H1 (cell line): ENCODE measurements around the gene HTR4. TPM values are rescaled to one million over a fixed set of nuclear protein-coding genes. Genes with fewer than 3 reads are reported as not detected.

Experiments
- CTCF ChIA-PET: fragments of 300-600 bp; sonication (Branson Sonifier 250); formaldehyde crosslinking; loops from one replicate; lab custom pipeline; 2021; ENCODE audit not compliant: partially characterized antibody; lab: Charles Lee
- POLR2A ChIA-PET: fragments of 300-600 bp; sonication (Branson Sonifier 250); formaldehyde crosslinking; loops from one replicate; lab custom pipeline; 2021; ENCODE audit warnings: inconsistent platforms; ENCODE audit not compliant: partially characterized antibody; lab: Charles Lee
- DNase-seq, 2 experiments: peaks; one replicate each; pipeline versions ENCODE4 v3.0.0 to v3.0.0-alpha.2; 2010 to 2022; ENCODE audit warnings: low spot score in 2 of 2, low read depth in 1 of 2, mixed read lengths in 1 of 2
- FAIRE-seq: peaks from 2 replicates; lab custom pipeline; 2011; peaks lifted over from hg19 to GRCh38; lab: Jason Lieb, UNC
- H2AFZ ChIP-seq: 2 replicates; pipeline ENCODE4 v1.8.1; 2012; ENCODE audit warnings: low read length, inconsistent platforms
- H2AK5ac ChIP-seq: 2 replicates; pipeline ENCODE4 v1.6.1; 2013; ENCODE audit warnings: low read depth, low read length
- H2BK120ac ChIP-seq: replicated peaks from 2 replicates; pipeline ENCODE3; 2013; ENCODE audit warnings: low read depth, low read length, inconsistent platforms
- H2BK12ac ChIP-seq: 2 replicates; pipeline ENCODE4 v1.6.1; 2013; ENCODE audit warnings: low read depth, low read length
- H2BK15ac ChIP-seq: 2 replicates; pipeline ENCODE4 v1.6.1; 2013; ENCODE audit warnings: low read length
- H2BK20ac ChIP-seq: 2 replicates; pipeline ENCODE4 v1.6.1; 2013; ENCODE audit warnings: low read length
- H2BK5ac ChIP-seq: 2 replicates; pipeline ENCODE4 v1.6.1; 2013; ENCODE audit warnings: low read depth, low read length
- H3K14ac ChIP-seq: 2 replicates; pipeline ENCODE4 v1.6.1; 2013; ENCODE audit warnings: inconsistent platforms; ENCODE audit not compliant: insufficient read length
- H3K18ac ChIP-seq: 2 replicates; pipeline ENCODE4 v1.6.1; 2013; ENCODE audit warnings: low read length; ENCODE audit errors: extremely low read depth
- H3K23ac ChIP-seq: 2 replicates; pipeline ENCODE4 v1.6.1; 2013; ENCODE audit warnings: inconsistent platforms; ENCODE audit not compliant: insufficient read length
- H3K23me2 ChIP-seq: 2 replicates; pipeline ENCODE4 v1.6.1; 2013; ENCODE audit warnings: low read depth, low read length
- H3K27ac ChIP-seq: 2 replicates; pipeline ENCODE4 v1.6.1; 2011; ENCODE audit warnings: low read depth, low read length, inconsistent platforms
- H3K27me3 ChIP-seq, 4 experiments: replicated peaks in 1 of 4; 1 replicate in 1 of 4; 2 replicates in 3 of 4; pipeline versions ENCODE4 v1.6.1 to v1.8.1; 2011 to 2013; ENCODE audit warnings: low read length in 3 of 4, mild to moderate bottlenecking in 3 of 4, inconsistent platforms in 2 of 4, mixed read lengths in 2 of 4, moderate library complexity in 1 of 4; ENCODE audit not compliant: control insufficient read depth in 3 of 4, insufficient read depth in 3 of 4; ENCODE audit errors: extremely low read depth in 1 of 4
- H3K36me3 ChIP-seq, 4 experiments: 2 replicates each; pipeline versions ENCODE4 v1.6.1 to v1.8.1; 2011 to 2013; ENCODE audit warnings: mild to moderate bottlenecking in 4 of 4, low read length in 3 of 4, moderate library complexity in 2 of 4, control low read depth in 1 of 4, inconsistent platforms in 1 of 4; ENCODE audit not compliant: insufficient read depth in 4 of 4, control insufficient read depth in 2 of 4
- H3K4ac ChIP-seq: replicated peaks from 2 replicates; pipeline ENCODE3; 2013; ENCODE audit warnings: low read length, low read depth, mixed read lengths, inconsistent platforms; ENCODE audit not compliant: insufficient read length
- H3K4me1 ChIP-seq, 4 experiments: replicated peaks in 1 of 4; 1 replicate in 1 of 4; 2 replicates in 3 of 4; pipeline versions ENCODE4 v1.6.1 to v1.8.1; 2011 to 2013; ENCODE audit warnings: low read length in 3 of 4, inconsistent platforms in 2 of 4, mixed read lengths in 1 of 4; ENCODE audit not compliant: insufficient read depth in 4 of 4, control insufficient read depth in 3 of 4
- H3K4me2 ChIP-seq, 2 experiments: 2 replicates each; pipeline versions ENCODE4 v1.6.1 to v1.8.1; 2011 to 2013; ENCODE audit warnings: low read depth in 2 of 2, low read length in 2 of 2, control low read depth in 1 of 2, inconsistent platforms in 1 of 2, mild to moderate bottlenecking in 1 of 2; ENCODE audit not compliant: insufficient read depth in 1 of 2
- H3K4me3 ChIP-seq, 4 experiments: fragments of 200-600, 300-600 bp in 1 of 4; sonication (generic), shearing (Covaris generic), sonication (Bioruptor Twin) in 1 of 4; 2 replicates each; pipeline versions ENCODE4 v1.5.1 to v1.8.1; 2011 to 2016; ENCODE audit warnings: low read length in 4 of 4, low read depth in 3 of 4, control low read depth in 2 of 4, inconsistent platforms in 2 of 4, mild to moderate bottlenecking in 2 of 4, mixed read lengths in 1 of 4, moderate library complexity in 1 of 4; ENCODE audit not compliant: insufficient read depth in 2 of 4; ENCODE audit errors: extremely low read depth in 1 of 4
- H3K56ac ChIP-seq: replicated peaks from 2 replicates; pipeline ENCODE3; 2013; ENCODE audit warnings: low read depth, mild to moderate bottlenecking, mixed read lengths, low read length, inconsistent platforms; ENCODE audit not compliant: insufficient read length
- H3K79me1 ChIP-seq: 2 replicates; pipeline ENCODE4 v1.6.1; 2013; ENCODE audit warnings: low read depth, low read length, control low read depth
- H3K79me2 ChIP-seq, 2 experiments: 2 replicates each; pipeline versions ENCODE4 v1.6.1 to v1.8.1; 2012 to 2013; ENCODE audit warnings: low read length in 2 of 2, mild to moderate bottlenecking in 2 of 2, inconsistent platforms in 1 of 2; ENCODE audit not compliant: insufficient read depth in 2 of 2, control insufficient read depth in 1 of 2
- H3K9ac ChIP-seq, 4 experiments: replicated peaks in 1 of 4; 1 replicate in 1 of 4; 2 replicates in 3 of 4; pipeline versions ENCODE4 v1.6.1 to v1.8.1; 2011 to 2013; ENCODE audit warnings: low read depth in 3 of 4, low read length in 3 of 4, control low read depth in 2 of 4, mild to moderate bottlenecking in 2 of 4, moderate library complexity in 2 of 4, inconsistent platforms in 1 of 4; ENCODE audit errors: extremely low read depth in 1 of 4
- H3K9me3 ChIP-seq, 2 experiments: 2 replicates each; pipeline versions ENCODE4 v1.6.1 to v1.8.1; 2012 to 2013; ENCODE audit warnings: mild to moderate bottlenecking in 2 of 2, moderate library complexity in 2 of 2, control low read depth in 1 of 2, inconsistent platforms in 1 of 2, low read depth in 1 of 2, low read length in 1 of 2, mixed read lengths in 1 of 2; ENCODE audit not compliant: insufficient read depth in 2 of 2
- H4K20me1 ChIP-seq, 2 experiments: replicated peaks in 1 of 2; 2 replicates each; pipeline versions ENCODE3 to v1.8.1; 2011 to 2013; ENCODE audit warnings: inconsistent platforms in 2 of 2, low read length in 2 of 2, mild to moderate bottlenecking in 1 of 2; ENCODE audit not compliant: insufficient read depth in 2 of 2, control insufficient read depth in 1 of 2
- H4K5ac ChIP-seq: 2 replicates; pipeline ENCODE4 v1.6.1; 2013; ENCODE audit warnings: low read length, low read depth, mixed read lengths, inconsistent platforms; ENCODE audit not compliant: insufficient read length
- H4K8ac ChIP-seq: 2 replicates; pipeline ENCODE4 v1.8.0; 2013; ENCODE audit warnings: mild to moderate bottlenecking, moderate library complexity, low read length, inconsistent platforms; ENCODE audit not compliant: insufficient read depth; ENCODE audit errors: extremely low read depth
- H4K91ac ChIP-seq: replicated peaks from 2 replicates; pipeline ENCODE3; 2013; ENCODE audit warnings: low read length, mixed read lengths, inconsistent platforms; ENCODE audit not compliant: insufficient read length
- ATF2 ChIP-seq: IDR thresholded peaks from 2 replicates; pipeline ENCODE4 v1.6.1; 2012; ENCODE audit warnings: low read length, inconsistent platforms
- EP300 ChIP-seq, 2 experiments: IDR thresholded peaks; 1 replicate in 1 of 2; 2 replicates in 1 of 2; pipeline ENCODE4 v1.6.1; 2011 to 2012; ENCODE audit warnings: low read depth in 2 of 2, low read length in 2 of 2, mild to moderate bottlenecking in 2 of 2, borderline replicate concordance in 1 of 2, inconsistent platforms in 1 of 2, moderate library complexity in 1 of 2
- KDM5A ChIP-seq: fragments of 200-600 bp; IDR thresholded peaks from 2 replicates; pipeline ENCODE4 v1.7.1; 2012; ENCODE audit warnings: mild to moderate bottlenecking, low read length, inconsistent platforms, mixed read lengths
- NRF1 ChIP-seq: IDR thresholded peaks from 2 replicates; pipeline ENCODE4 v1.6.1; 2011; ENCODE audit warnings: mild to moderate bottlenecking, low read depth, low read length, improper control_type of control experiment
- SUZ12 ChIP-seq: fragments of 200-600 bp; sonication (generic); IDR thresholded peaks from 2 replicates; pipeline ENCODE4 v1.6.1; 2012; ENCODE audit warnings: mild to moderate bottlenecking, inconsistent platforms, low read length, moderate library complexity, mixed read lengths
- TBP ChIP-seq: IDR thresholded peaks from 2 replicates; pipeline ENCODE4 v1.6.1; 2011; ENCODE audit warnings: low read depth, low read length, improper control_type of control experiment
- WGBS, 2 experiments: shearing (Covaris generic) in 1 of 2; methylation state at CpG; one replicate each; pipeline versions ENCODE4 v1.1.6 to v1.1.7; 2013 to 2015; ENCODE audit warnings: low lambda C conversion rate in 2 of 2, mixed read lengths in 2 of 2, inconsistent platforms in 1 of 2, low coverage in 1 of 2, missing lambda C conversion rate in 1 of 2; ENCODE audit not compliant: insufficient replicate concordance in 2 of 2, insufficient coverage in 1 of 2, insufficient read length in 1 of 2; ENCODE audit errors: extremely low coverage in 1 of 2, missing lambda C conversion rate in 1 of 2; 5-methylcytosine and 5-hydroxymethylcytosine counted together
- polyA plus RNA-seq, 7 experiments: library from polyadenylated mRNA; depleted of rRNA in 3 of 7; stranded (reverse) in 5 of 7; unstranded in 2 of 7; fragments of >200 nt in 5 of 7; fragments of 200-250 nt in 2 of 7; gene quantifications; 1 replicate in 5 of 7; 2 replicates in 1 of 7; 4 replicates in 1 of 7; pipeline versions ENCODE4 v1.2.1 to v1.2.3, GENCODE V29; 2011 to 2013; ENCODE audit warnings: missing spikeins in 2 of 7, mixed read lengths in 2 of 7
- total RNA-seq: library from RNA; stranded (reverse); fragmentation: NEBNext Ultra II Directional; extraction: Animal tissue kit (Norgen Biotek cat#: 25700); gene quantifications from 2 replicates; pipeline ENCODE4 v1.2.1, GENCODE V29; 2021
- TF ChIP-seq, protein P1 (sequence below): IDR thresholded peaks from 2 replicates; pipeline ENCODE4 v1.6.1; 2012; ENCODE audit warnings: inconsistent platforms

Gene HTR4
- total and polyA plus RNA-seq, 2 of the 8 experiments (the other 6 are each of a cell fraction or from before 2014, with no cell fraction given), result not detected

GRCh38 chr5:148639081-148639480 is 15.2 kb downstream of the HTR4 start:
- Histone ChIP-seq H3K36me3 (no peaks in the 10 kb centered on the region), H4K91ac (no peak overlapping the region), H3K27me3 (no peaks in the 10 kb centered on the region), H2BK120ac (no peak overlapping the region), H3K27ac (no peak overlapping the region), H2BK12ac (no peak overlapping the region), H2AFZ (no peak overlapping the region), H3K23me2 (no peaks in the 10 kb centered on the region), H2AK5ac (no peak overlapping the region), H3K9me3 (no peaks in the 10 kb centered on the region), H2BK20ac (no peak overlapping the region), H3K14ac (no peak overlapping the region), H4K8ac (no peak overlapping the region), H3K23ac (no peak overlapping the region), H3K18ac (no peak overlapping the region), H4K5ac (no peak overlapping the region), H4K20me1 (no peaks in the 10 kb centered on the region), H3K79me2 (no peaks in the 10 kb centered on the region), H3K9ac (no peak overlapping the region), H3K4me3 (no peak overlapping the region), H3K4me2 (no peak overlapping the region), H3K79me1 (no peaks in the 10 kb centered on the region), H3K56ac (no peak overlapping the region), H3K4me1 (no peaks in the 10 kb centered on the region), H2BK15ac (no peak overlapping the region), H3K4ac (no peak overlapping the region), H2BK5ac (no peak overlapping the region)
- FAIRE-seq (no peak), DNase-seq (no peak)
- CTCF ChIA-PET, result no interaction called here
- 96% methylated on average over 2 of the region's 2 CpGs; no CpG with 5 or more reads in 1 of the 2 experiments for WGBS, 2 experiments
- POLR2A ChIA-PET, result interaction anchor here (0.7 kb wide), 1 partner anchor 982 kb away, joined by 3 read pairs; no protein-coding TSS in a partner anchor
- no peak for TF ChIP-seq NRF1
- no peak for TF ChIP-seq TBP
- no peak for TF ChIP-seq SUZ12
- no peak for TF ChIP-seq EP300 (IDR thresholded peaks at IDR 0.05; ENCODE audit: borderline replicate concordance in 1 of 2, low read depth in 2 of 2, low read length in 2 of 2)
- no peak for TF ChIP-seq ATF2
- TF ChIP-seq, protein P1, sequence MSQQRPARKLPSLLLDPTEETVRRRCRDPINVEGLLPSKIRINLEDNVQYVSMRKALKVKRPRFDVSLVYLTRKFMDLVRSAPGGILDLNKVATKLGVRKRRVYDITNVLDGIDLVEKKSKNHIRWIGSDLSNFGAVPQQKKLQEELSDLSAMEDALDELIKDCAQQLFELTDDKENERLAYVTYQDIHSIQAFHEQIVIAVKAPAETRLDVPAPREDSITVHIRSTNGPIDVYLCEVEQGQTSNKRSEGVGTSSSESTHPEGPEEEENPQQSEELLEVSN, result no peak
- no peak for TF ChIP-seq KDM5A
